CD14-positive monocyte (primary cell): ENCODE results near the gene ERC1. TPM values are rescaled to one million over a fixed set of nuclear protein-coding genes. Genes with fewer than 3 reads are reported as not detected.

Source experiments
- DNase-seq, 3 donors: peaks; one replicate each; pipeline ENCODE4 v3.0.0-alpha.2; 2011 to 2022
- H2AFZ ChIP-seq: 2 replicates; pipeline ENCODE4 v1.6.0; 2012; ENCODE audit warnings: mild to moderate bottlenecking, low read depth, low read length, inconsistent platforms; ENCODE audit not compliant: insufficient read depth, poor library complexity, severe bottlenecking
- H3K27ac ChIP-seq, 2 donors: 1 replicate in 1 of 2; 2 replicates in 1 of 2; pipeline ENCODE4 v1.5.1; 2012 to 2013; ENCODE audit warnings: low read length in 2 of 2, control low read depth in 1 of 2, inconsistent platforms in 1 of 2, low read depth in 1 of 2, mild to moderate bottlenecking in 1 of 2
- H3K27me3 ChIP-seq, 2 donors: one replicate each; pipeline versions ENCODE4 v1.6.0 to v1.6.1; 2011 to 2013; ENCODE audit warnings: low read length in 2 of 2; ENCODE audit not compliant: control insufficient read depth in 2 of 2, insufficient read depth in 2 of 2
- H3K36me3 ChIP-seq, 2 donors: replicated peaks in 1 of 2; 1 replicate in 1 of 2; 2 replicates in 1 of 2; pipeline versions ENCODE4 v1.5.1 to v1.6.1; 2012 to 2013; ENCODE audit warnings: low read length in 2 of 2, control low read depth in 1 of 2, inconsistent platforms in 1 of 2, mild to moderate bottlenecking in 1 of 2; ENCODE audit not compliant: insufficient read depth in 2 of 2, control insufficient read depth in 1 of 2
- H3K4me1 ChIP-seq, 2 donors: 1 replicate in 1 of 2; 2 replicates in 1 of 2; pipeline versions ENCODE4 v1.5.1 to v1.6.1; 2012 to 2013; ENCODE audit warnings: low read length in 2 of 2, control low read depth in 1 of 2, inconsistent platforms in 1 of 2, mild to moderate bottlenecking in 1 of 2, moderate library complexity in 1 of 2; ENCODE audit not compliant: insufficient read depth in 2 of 2, control insufficient read depth in 1 of 2
- H3K4me2 ChIP-seq: replicated peaks from 2 replicates; pipeline ENCODE3; 2012; ENCODE audit warnings: low read length, moderate library complexity, mild to moderate bottlenecking; ENCODE audit not compliant: poor library complexity, severe bottlenecking; ENCODE audit errors: extremely low read depth
- H3K4me3 ChIP-seq, 3 experiments: fragments of 200-600 bp in 1 of 3; sonication (generic) in 1 of 3; replicated peaks in 1 of 3; 1 replicate in 2 of 3; 2 replicates in 1 of 3; pipeline ENCODE4 v1.5.1; 2011 to 2013; ENCODE audit warnings: low read length in 3 of 3, mild to moderate bottlenecking in 3 of 3, control low read depth in 2 of 3, low read depth in 2 of 3, inconsistent platforms in 1 of 3, moderate library complexity in 1 of 3
- H3K79me2 ChIP-seq: 2 replicates; pipeline ENCODE4 v1.6.0; 2012; ENCODE audit warnings: mild to moderate bottlenecking, control low read depth, inconsistent platforms, low read length, moderate library complexity; ENCODE audit not compliant: insufficient read depth
- H3K9ac ChIP-seq: 2 replicates; pipeline ENCODE4 v1.6.0; 2017; ENCODE audit warnings: low read length, mild to moderate bottlenecking; ENCODE audit not compliant: insufficient read depth, poor library complexity, severe bottlenecking
- H3K9me3 ChIP-seq, 2 donors: replicated peaks in 1 of 2; 1 replicate in 1 of 2; 2 replicates in 1 of 2; pipeline versions ENCODE4 v1.5.1 to v1.6.1; 2012 to 2013; ENCODE audit warnings: low read length in 2 of 2, control low read depth in 1 of 2; ENCODE audit not compliant: control insufficient read depth in 1 of 2, insufficient read depth in 1 of 2
- H4K20me1 ChIP-seq: 2 replicates; pipeline ENCODE4 v1.6.0; 2012; ENCODE audit warnings: mild to moderate bottlenecking, low read length, control low read depth, moderate library complexity; ENCODE audit not compliant: insufficient read depth
- H3K27ac Mint-ChIP-seq, 7 donors: one replicate each; pipeline ENCODE4 v1.8.0; 2020; ENCODE audit warnings: mild to moderate bottlenecking in 7 of 7, mixed read lengths in 7 of 7, moderate library complexity in 6 of 7, inconsistent platforms in 2 of 7
- H3K27me3 Mint-ChIP-seq, 3 donors: one replicate each; pipeline ENCODE4 v1.8.0; 2021 to 2022; ENCODE audit warnings: low read depth in 3 of 3, mild to moderate bottlenecking in 3 of 3, mixed read lengths in 3 of 3, moderate library complexity in 3 of 3, inconsistent platforms in 1 of 3
- H3K36me3 Mint-ChIP-seq, 2 donors: one replicate each; pipeline ENCODE4 v1.8.0; 2020; ENCODE audit warnings: mixed read lengths in 2 of 2, inconsistent platforms in 1 of 2, mild to moderate bottlenecking in 1 of 2
- H3K4me1 Mint-ChIP-seq: one replicate; pipeline ENCODE4 v1.8.0; 2020; ENCODE audit warnings: mild to moderate bottlenecking, mixed read lengths
- H3K4me3 Mint-ChIP-seq, 2 donors: one replicate each; pipeline ENCODE4 v1.8.0; 2020; ENCODE audit warnings: mild to moderate bottlenecking in 2 of 2, mixed read lengths in 2 of 2, moderate library complexity in 1 of 2
- H3K9me3 Mint-ChIP-seq, 7 donors: one replicate each; pipeline ENCODE4 v1.8.0; 2020 to 2022; ENCODE audit warnings: mixed read lengths in 7 of 7, mild to moderate bottlenecking in 6 of 7, moderate library complexity in 6 of 7, inconsistent platforms in 2 of 7
- CTCF ChIP-seq: fragments of 200-600 bp; IDR thresholded peaks from one replicate; pipeline ENCODE4 v1.8.0; 2022; ENCODE audit warnings: antibody characterized with exemption, mild to moderate bottlenecking
- WGBS: methylation state at CpG from one replicate; pipeline ENCODE4 v1.1.5; 2013; ENCODE audit warnings: missing lambda C conversion rate; ENCODE audit not compliant: insufficient coverage; 5-methylcytosine and 5-hydroxymethylcytosine counted together
- intact Hi-C, 2 donors: fragments of 100-400 bp; cut with micrococcal nuclease; formaldehyde crosslinking; loops; one replicate each; pipeline versions ENCODE4 v1.15.0 to v1.15.1; 2023
- polyA plus RNA-seq, 3 donors: library from polyadenylated mRNA; depleted of rRNA in 1 of 3; unstranded in 2 of 3; stranded (reverse) in 1 of 3; fragments of 300-500 nt in 2 of 3; fragments of >200 nt in 1 of 3; fragmentation: Illumina TruSeq in 2 of 3; gene quantifications; 1 replicate in 2 of 3; 2 replicates in 1 of 3; pipeline ENCODE4 v1.2.3, GENCODE V29; 2012 to 2021

ERC1 gene
- polyA plus RNA-seq, 3 donors, result 4.0 to 14.3 (median 5.1) TPM

GRCh38 chr12:1318327-1319031, 327.5 kb downstream of the ERC1 start:
- H3K36me3 ChIP-seq, result no peaks in the 10 kb centered on the region
- H3K9ac ChIP-seq, result no peak overlapping the region
- Mint-ChIP-seq H3K27me3 (no peaks in the 10 kb centered on the region), H3K27ac (peak overlapping the region in 2 of 7 donors; percentile 53 to 54), H3K9me3 (peaks cover 2 to 10% (median 7%) of the 10 kb centered on the region in 7 donors), H3K4me1 (peaks cover 34% of the 10 kb centered on the region), H3K36me3 (peaks cover 7 to 12% of the 10 kb centered on the region in 2 donors), H3K4me3 (no peak overlapping the region)
- no peak overlapping the region for H3K4me3 ChIP-seq
- H3K4me1 ChIP-seq, result peaks cover 26 to 52% of the 10 kb centered on the region in 2 donors
- TF ChIP-seq CTCF, result no peak
- no peaks in the 10 kb centered on the region for H3K27me3 ChIP-seq
- peaks cover 0 to 2% of the 10 kb centered on the region in 2 donors for H3K9me3 ChIP-seq
- no peaks in the 10 kb centered on the region for H3K79me2 ChIP-seq
- DNase-seq, result no peak
- no peak overlapping the region for H3K4me2 ChIP-seq
- intact Hi-C loops, result no loop called here
- H4K20me1 ChIP-seq, result no peaks in the 10 kb centered on the region
- no peak overlapping the region for H3K27ac ChIP-seq
- 82% methylated on average over 4 of the region's 7 CpGs for WGBS
- H2AFZ ChIP-seq, result no peak overlapping the region

- H3K27me3 ChIP-seq, result no peaks in the 10 kb centered on the region
- no peak overlapping the region for H2AFZ ChIP-seq
- no peaks in the 10 kb centered on the region for H4K20me1 ChIP-seq
- no peak overlapping the region for H3K4me3 Mint-ChIP-seq
- H3K27ac Mint-ChIP-seq, result no peak overlapping the region
- no peak overlapping the region for H3K4me2 ChIP-seq
- no peaks in the 10 kb centered on the region for H3K79me2 ChIP-seq
- H3K4me1 Mint-ChIP-seq, result peaks cover 39% of the 10 kb centered on the region
- H3K36me3 ChIP-seq, result no peaks in the 10 kb centered on the region
- no peaks in the 10 kb centered on the region for H3K27me3 Mint-ChIP-seq
- H3K9ac ChIP-seq, result no peak overlapping the region
- WGBS, result no CpG with 5 or more reads among the region's 2 CpGs
- H3K9me3 Mint-ChIP-seq, result peaks cover 2 to 10% (median 7%) of the 10 kb centered on the region in 7 donors
- H3K9me3 ChIP-seq, result peaks cover 0 to 2% of the 10 kb centered on the region in 2 donors
- H3K36me3 Mint-ChIP-seq, result peaks cover 7 to 10% of the 10 kb centered on the region in 2 donors
- H3K4me1 ChIP-seq, result peaks cover 27 to 52% of the 10 kb centered on the region in 2 donors
- H3K27ac ChIP-seq, result no peak overlapping the region
- intact Hi-C loops, result no loop called here
- peak in 2 of 3 donors; percentile 17 to 18 for DNase-seq
- TF ChIP-seq CTCF, result no peak
- no peak overlapping the region for H3K4me3 ChIP-seq
These were observed 328.2 kb downstream of the ERC1 start for GRCh38 chr12:1319212-1319611.
